ENCODE data around the gene COG8. TPM values are rescaled to one million over a fixed set of nuclear protein-coding genes. Genes with fewer than 3 reads are reported as not detected.

The COG8 gene
- total RNA-seq, 1 donor from 2014 or later: 58.6 TPM

- Mint-ChIP-seq H3K27me3 (no peaks in the 10 kb centered on the region), H3K27ac (no peak overlapping the region), H3K36me3 (ENCODE audit: insufficient read depth) (peaks cover 14% of the 10 kb centered on the region), H3K4me1 (ENCODE audit: low read depth) (peaks cover 12% of the 10 kb centered on the region), H3K9me3 (ENCODE audit: low read depth) (no peaks in the 10 kb centered on the region), H3K4me3 (ENCODE audit: low read depth) (no peak overlapping the region)
- no peak for TF ChIP-seq CTCF (IDR thresholded peaks at IDR 0.05; ENCODE audit: unreplicated experiment)
- no peak for DNase-seq (ENCODE audit: low spot score, unreplicated experiment)
Observed at GRCh38 chr16:69381231-69381630, 41.9 kb upstream of the COG8 start.

GRCh38 chr16:69378760-69379159, 39.4 kb upstream of the COG8 start:
- H3K36me3 Mint-ChIP-seq (ENCODE audit: insufficient read depth): peaks cover 18% of the 10 kb centered on the region
- no peak overlapping the region for H3K4me3 Mint-ChIP-seq (ENCODE audit: low read depth)
- no peak overlapping the region for H3K27ac Mint-ChIP-seq
- DNase-seq (ENCODE audit: low spot score, unreplicated experiment): no peak
- no peak for TF ChIP-seq CTCF (IDR thresholded peaks at IDR 0.05; ENCODE audit: unreplicated experiment)
- H3K27me3 Mint-ChIP-seq: no peaks in the 10 kb centered on the region
- H3K4me1 Mint-ChIP-seq (ENCODE audit: low read depth): peaks cover under 1% of the 10 kb centered on the region
- H3K9me3 Mint-ChIP-seq (ENCODE audit: low read depth): no peaks in the 10 kb centered on the region

- Mint-ChIP-seq H3K27ac (no peak overlapping the region), H3K9me3 (ENCODE audit: low read depth) (no peaks in the 10 kb centered on the region), H3K27me3 (no peaks in the 10 kb centered on the region), H3K4me3 (ENCODE audit: low read depth) (no peak overlapping the region), H3K4me1 (ENCODE audit: low read depth) (peaks cover 3% of the 10 kb centered on the region), H3K36me3 (ENCODE audit: insufficient read depth) (peaks cover 16% of the 10 kb centered on the region)
- no peak for DNase-seq (ENCODE audit: low spot score, unreplicated experiment)
- no peak for TF ChIP-seq CTCF (IDR thresholded peaks at IDR 0.05; ENCODE audit: unreplicated experiment)
Observed at GRCh38 chr16:69378036-69378435, 38.7 kb upstream of the COG8 start.

GRCh38 chr16:69376393-69377059, 37.2 kb upstream of the COG8 start:
- no peak for TF ChIP-seq CTCF (IDR thresholded peaks at IDR 0.05; ENCODE audit: unreplicated experiment)
- Mint-ChIP-seq H3K36me3 (ENCODE audit: insufficient read depth) (peaks cover 14% of the 10 kb centered on the region), H3K27me3 (no peaks in the 10 kb centered on the region), H3K27ac (no peak overlapping the region), H3K4me3 (ENCODE audit: low read depth) (no peak overlapping the region), H3K9me3 (ENCODE audit: low read depth) (no peaks in the 10 kb centered on the region), H3K4me1 (ENCODE audit: low read depth) (peaks cover 4% of the 10 kb centered on the region)
- no peak for DNase-seq (ENCODE audit: low spot score, unreplicated experiment)

- Mint-ChIP-seq H3K4me1 (ENCODE audit: low read depth) (peaks cover 4% of the 10 kb centered on the region), H3K36me3 (ENCODE audit: insufficient read depth) (peaks cover 25% of the 10 kb centered on the region), H3K9me3 (ENCODE audit: low read depth) (no peaks in the 10 kb centered on the region), H3K27ac (no peak overlapping the region), H3K27me3 (no peaks in the 10 kb centered on the region), H3K4me3 (ENCODE audit: low read depth) (no peak overlapping the region)
- DNase-seq (ENCODE audit: low spot score, unreplicated experiment): no peak
- no peak for TF ChIP-seq CTCF (IDR thresholded peaks at IDR 0.05; ENCODE audit: unreplicated experiment)
Observed at GRCh38 chr16:69373019-69373418, 33.7 kb upstream of the COG8 start.
